Upper lobe of left lung (tissue), 6 donors: ENCODE measurements around the gene GALNT2. TPM values are rescaled to one million over a fixed set of nuclear protein-coding genes. Genes with fewer than 3 reads are reported as not detected.

Experiments
- ATAC-seq, 2 donors: fragments of 200-7000 bp; cut with Tn5 transposase; one replicate each; pipeline ENCODE4 v1.9.1; 2022; ENCODE audit warnings: mild to moderate bottlenecking in 2 of 2, moderate library complexity in 2 of 2; ENCODE audit not compliant: low FRiP score in 2 of 2
- DNase-seq, 2 donors: peaks; one replicate each; pipeline ENCODE4 v3.0.0-alpha.2; 2019 to 2020
- H3K27ac ChIP-seq, 4 donors: fragments of 200-600 bp; sonication (generic); one replicate each; pipeline ENCODE4 v1.5.1; 2016 to 2019
- H3K27me3 ChIP-seq, 4 donors: fragments of 200-600 bp; sonication (generic); one replicate each; pipeline ENCODE4 v1.5.1; 2017 to 2019
- H3K36me3 ChIP-seq, 4 donors: fragments of 200-600 bp; sonication (generic); one replicate each; pipeline ENCODE4 v1.5.1; 2016 to 2019
- H3K4me1 ChIP-seq, 4 donors: fragments of 200-600 bp; sonication (generic); one replicate each; pipeline ENCODE4 v1.5.1; 2018 to 2019
- H3K4me3 ChIP-seq, 4 donors: fragments of 200-600 bp; sonication (generic); one replicate each; pipeline ENCODE4 v1.5.1; 2017 to 2019; ENCODE audit warnings: mild to moderate bottlenecking in 2 of 4, moderate library complexity in 1 of 4
- H3K9me3 ChIP-seq, 4 donors: fragments of 200-600 bp; sonication (generic); one replicate each; pipeline ENCODE4 v1.5.1; 2018 to 2019
- EP300 ChIP-seq, 4 donors: sonication (generic); formaldehyde crosslinking; IDR thresholded peaks; one replicate each; pipeline ENCODE4 v1.5.1; 2017; ENCODE audit warnings: antibody characterized with exemption in 4 of 4, control low read depth in 2 of 4
- POLR2A ChIP-seq, 4 donors: fragments of 450-650 bp; IDR thresholded peaks; one replicate each; pipeline ENCODE4 v1.5.1; 2016 to 2017; ENCODE audit warnings: antibody characterized with exemption in 4 of 4, mild to moderate bottlenecking in 2 of 4
- POLR2AphosphoS5 ChIP-seq, 2 donors: sonication (generic); formaldehyde crosslinking; IDR thresholded peaks; one replicate each; pipeline ENCODE4 v1.5.1; 2017; ENCODE audit warnings: antibody characterized with exemption in 2 of 2
- WGBS, 2 donors: methylation state at CpG; one replicate each; pipeline ENCODE4 v1.1.5; 2017 to 2018; 5-methylcytosine and 5-hydroxymethylcytosine counted together
- total RNA-seq, 6 donors: library from RNA; depleted of rRNA in 4 of 6; stranded (reverse); fragments of >200 nt in 4 of 6; gene quantifications; one replicate each; pipeline versions ENCODE4 v1.1.0 to v1.2.1, GENCODE V29; 2016 to 2021
- TF ChIP-seq, protein P1 (sequence below), 6 experiments: fragments of 450-650 bp in 4 of 6; fragments of 200-600 bp in 2 of 6; sonication (generic) in 2 of 6; IDR thresholded peaks; one replicate each; pipeline ENCODE4 v1.5.1; 2016 to 2019; ENCODE audit warnings: antibody characterized with exemption in 6 of 6
- donor health status: DM: no; HTN: no; CAD: no; lungs with moderate emphysema.
- donor health status: DM: no; HTN: yes; CAD: no; lungs with severe emphysema.

GALNT2 gene
- total RNA-seq, 6 donors from 2014 or later: 51.3 to 62.3 (median 56.2) TPM

DNA sequence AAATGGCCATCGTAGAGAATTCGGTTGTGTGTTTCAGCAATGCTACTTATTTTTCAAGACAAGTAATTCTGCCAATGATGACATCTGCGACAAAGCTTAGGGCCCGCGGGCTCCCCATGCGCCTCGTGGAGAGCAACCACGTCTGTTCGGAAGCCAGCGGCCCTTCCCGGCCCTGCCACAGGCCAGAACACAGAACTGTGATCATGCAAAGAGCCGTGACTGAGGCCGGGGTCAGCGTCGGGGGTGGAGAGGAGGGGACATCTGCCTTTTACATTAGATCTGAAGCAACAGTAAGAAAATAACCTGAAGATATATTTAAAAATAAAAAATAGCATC lies 255.4 kb downstream of the GALNT2 start:
- TF ChIP-seq EP300 (IDR thresholded peaks at IDR 0.05) (no peak), POLR2A (IDR thresholded peaks at IDR 0.05) (no peak), POLR2AphosphoS5 (IDR thresholded peaks at IDR 0.05) (no peak)
- TF ChIP-seq, protein P1, sequence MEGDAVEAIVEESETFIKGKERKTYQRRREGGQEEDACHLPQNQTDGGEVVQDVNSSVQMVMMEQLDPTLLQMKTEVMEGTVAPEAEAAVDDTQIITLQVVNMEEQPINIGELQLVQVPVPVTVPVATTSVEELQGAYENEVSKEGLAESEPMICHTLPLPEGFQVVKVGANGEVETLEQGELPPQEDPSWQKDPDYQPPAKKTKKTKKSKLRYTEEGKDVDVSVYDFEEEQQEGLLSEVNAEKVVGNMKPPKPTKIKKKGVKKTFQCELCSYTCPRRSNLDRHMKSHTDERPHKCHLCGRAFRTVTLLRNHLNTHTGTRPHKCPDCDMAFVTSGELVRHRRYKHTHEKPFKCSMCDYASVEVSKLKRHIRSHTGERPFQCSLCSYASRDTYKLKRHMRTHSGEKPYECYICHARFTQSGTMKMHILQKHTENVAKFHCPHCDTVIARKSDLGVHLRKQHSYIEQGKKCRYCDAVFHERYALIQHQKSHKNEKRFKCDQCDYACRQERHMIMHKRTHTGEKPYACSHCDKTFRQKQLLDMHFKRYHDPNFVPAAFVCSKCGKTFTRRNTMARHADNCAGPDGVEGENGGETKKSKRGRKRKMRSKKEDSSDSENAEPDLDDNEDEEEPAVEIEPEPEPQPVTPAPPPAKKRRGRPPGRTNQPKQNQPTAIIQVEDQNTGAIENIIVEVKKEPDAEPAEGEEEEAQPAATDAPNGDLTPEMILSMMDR (IDR thresholded peaks at IDR 0.05): no peak
- H3K36me3 ChIP-seq: no peaks in the 10 kb centered on the region
- H3K4me3 ChIP-seq: no peak overlapping the region
- H3K27me3 ChIP-seq: no peaks in the 10 kb centered on the region
- ATAC-seq (no peak), DNase-seq (peak in 1 of 2 donors; percentile 70)
- WGBS, 2 donors: 88 to 95% methylated on average over 15 of the region's 15 CpGs
- no peak overlapping the region for H3K27ac ChIP-seq
- no peaks in the 10 kb centered on the region for H3K4me1 ChIP-seq
- no peaks in the 10 kb centered on the region for H3K9me3 ChIP-seq

DNA sequence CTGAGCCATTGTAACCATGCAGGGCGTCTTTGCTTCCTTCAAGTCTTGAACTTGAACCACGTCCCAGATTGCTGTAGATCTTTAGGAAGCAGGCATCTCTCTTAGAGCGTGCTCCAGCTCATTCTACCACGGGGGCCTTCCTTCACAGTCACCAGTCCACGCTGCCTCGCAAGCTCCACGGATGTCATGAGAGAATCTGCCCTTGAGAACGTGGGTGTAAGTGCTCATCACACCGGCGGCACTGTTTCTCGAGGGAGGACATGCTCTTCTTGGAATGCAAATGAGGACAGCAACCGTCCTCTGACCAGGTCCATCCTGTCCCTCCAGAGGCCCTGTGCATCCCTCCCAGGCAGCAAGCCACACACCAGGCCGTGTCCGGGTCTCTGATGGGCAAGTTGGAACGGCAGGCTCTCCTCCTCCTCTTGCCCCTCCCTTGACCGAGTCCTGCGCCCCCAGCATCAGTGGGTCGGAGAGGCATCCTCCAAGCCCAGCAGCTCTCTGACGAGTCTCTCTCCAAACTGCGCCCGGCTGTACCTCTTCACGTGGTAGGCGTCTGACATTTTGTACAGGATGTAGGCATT lies 256.0 kb downstream of the GALNT2 start:
- WGBS, 2 donors: 80 to 90% methylated on average over 9 to 23 of the region's 23 CpGs
- DNase-seq (peak in 1 of 2 donors; percentile 29), ATAC-seq (no peak)
- no peaks in the 10 kb centered on the region for H3K4me1 ChIP-seq
- no peak overlapping the region for H3K4me3 ChIP-seq
- H3K9me3 ChIP-seq: no peaks in the 10 kb centered on the region
- no peaks in the 10 kb centered on the region for H3K27me3 ChIP-seq
- TF ChIP-seq, protein P1 (IDR thresholded peaks at IDR 0.05): no peak
- no peak for TF ChIP-seq EP300 (IDR thresholded peaks at IDR 0.05)
- TF ChIP-seq POLR2A (IDR thresholded peaks at IDR 0.05): no peak
- no peak for TF ChIP-seq POLR2AphosphoS5 (IDR thresholded peaks at IDR 0.05)
- H3K27ac ChIP-seq: no peak overlapping the region
- no peaks in the 10 kb centered on the region for H3K36me3 ChIP-seq

DNA sequence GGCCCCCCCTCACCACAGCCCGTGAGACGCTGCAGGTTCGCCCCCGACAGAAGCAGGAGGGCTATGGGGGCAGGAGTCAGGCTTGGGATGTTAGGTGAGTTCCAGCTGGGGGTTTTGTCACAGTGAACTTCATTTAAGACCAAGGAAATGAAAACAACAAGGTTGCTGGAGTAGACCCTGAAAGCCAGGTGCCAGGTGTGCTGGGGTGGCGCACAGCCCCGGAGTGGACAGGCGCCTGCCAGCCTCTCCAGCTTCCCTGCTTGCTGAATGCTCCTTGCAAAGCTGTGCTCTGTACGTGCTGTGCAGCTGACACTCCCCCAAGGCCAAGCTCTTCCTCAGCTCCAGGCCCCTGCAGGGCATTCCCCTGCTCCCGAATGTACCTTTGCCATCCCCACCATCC lies 256.6 kb downstream of the GALNT2 start:
- TF ChIP-seq POLR2AphosphoS5 (IDR thresholded peaks at IDR 0.05) (no peak), POLR2A (IDR thresholded peaks at IDR 0.05) (no peak), EP300 (IDR thresholded peaks at IDR 0.05) (no peak)
- TF ChIP-seq, protein P1 (IDR thresholded peaks at IDR 0.05): no peak
- peak in 1 of 2 donors; percentile 52 for DNase-seq
- Histone ChIP-seq H3K4me1 (no peaks in the 10 kb centered on the region), H3K4me3 (no peak overlapping the region), H3K9me3 (no peaks in the 10 kb centered on the region), H3K36me3 (no peaks in the 10 kb centered on the region), H3K27ac (no peak overlapping the region), H3K27me3 (no peaks in the 10 kb centered on the region)
- ATAC-seq: peak in 1 of 2 donors; percentile 28
- WGBS, 2 donors: 83 to 89% methylated on average over 9 of the region's 9 CpGs

DNA sequence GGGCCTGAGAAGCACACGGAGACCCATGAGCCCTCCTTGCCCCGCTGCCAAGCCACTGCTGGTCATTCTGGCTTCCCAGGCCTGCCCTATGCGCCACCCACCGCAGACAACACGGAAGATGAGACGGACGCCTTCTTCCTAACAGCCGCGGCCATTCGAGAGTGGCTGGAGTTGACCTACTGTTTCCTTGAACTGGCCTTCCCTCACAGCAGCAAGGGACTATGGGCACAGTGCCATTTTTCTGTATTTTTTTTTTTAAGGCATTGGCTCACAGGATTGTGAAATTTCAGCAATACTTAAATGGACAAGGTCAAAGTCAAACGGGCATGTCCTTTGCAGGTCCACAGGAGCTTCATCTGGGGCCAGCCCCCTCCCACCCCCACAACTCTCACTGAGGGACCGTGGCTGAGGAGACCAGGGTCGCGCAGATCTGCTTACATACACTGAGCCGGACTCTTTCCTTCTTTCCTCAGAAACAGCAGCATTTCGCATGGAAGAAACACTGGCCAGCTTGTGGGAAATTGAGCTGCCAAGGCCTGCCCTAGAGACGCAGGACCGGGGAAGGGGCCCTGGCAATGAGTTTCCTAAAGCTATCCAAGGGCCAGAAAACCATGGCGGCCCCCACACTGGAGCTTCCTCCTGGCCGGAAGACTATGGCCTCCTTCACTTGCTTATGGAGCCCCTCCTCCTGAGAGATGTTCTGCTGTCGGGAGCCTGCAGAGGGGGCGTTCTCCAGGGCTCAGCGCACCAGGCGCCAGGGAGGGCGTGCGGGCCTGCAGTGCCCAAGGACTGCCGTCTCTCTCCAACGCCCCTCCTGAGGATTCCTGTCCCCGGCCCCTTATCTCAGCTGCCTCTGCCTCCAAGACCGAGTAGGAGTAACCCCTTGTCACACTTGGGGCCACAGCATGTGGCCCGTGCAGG lies 260.2 kb downstream of the GALNT2 start:
- Histone ChIP-seq H3K27me3 (no peaks in the 10 kb centered on the region), H3K4me3 (no peak overlapping the region), H3K36me3 (no peaks in the 10 kb centered on the region), H3K27ac (no peak overlapping the region), H3K4me1 (no peaks in the 10 kb centered on the region), H3K9me3 (no peaks in the 10 kb centered on the region)
- WGBS, 2 donors: 76 to 84% methylated on average over 14 to 30 of the region's 31 CpGs
- DNase-seq (peak in 1 of 2 donors; percentile 49), ATAC-seq (no peak)
- no peak for TF ChIP-seq EP300 (IDR thresholded peaks at IDR 0.05)
- no peak for TF ChIP-seq POLR2AphosphoS5 (IDR thresholded peaks at IDR 0.05)
- TF ChIP-seq, protein P1 (IDR thresholded peaks at IDR 0.05): no peak
- TF ChIP-seq POLR2A (IDR thresholded peaks at IDR 0.05): no peak
